GM12874 (cell line): Measurements from ENCODE around the gene SARS1.

ENCODE experiments used
- CTCF ChIP-seq: IDR thresholded peaks from 2 replicates; pipeline ENCODE4 v1.5.1; 2011; ENCODE audit warnings: low read depth, mild to moderate bottlenecking, control low read depth, low read length, moderate library complexity; ENCODE audit not compliant: insufficient read depth

Gene SARS1

GRCh38 chr1:109243221-109243620 lies 29.5 kb downstream of the SARS1 start:
- TF ChIP-seq CTCF = no peak

GRCh38 chr1:109243860-109244552 lies 30.3 kb downstream of the SARS1 start:
- no peak for TF ChIP-seq CTCF

GRCh38 chr1:109246141-109246551 lies 32.4 kb downstream of the SARS1 start:
- TF ChIP-seq CTCF = no peak

GRCh38 chr1:109247401-109248365 lies 34.0 kb downstream of the SARS1 start:
- TF ChIP-seq CTCF = no peak

- no peak for TF ChIP-seq CTCF
These were observed 34.7 kb downstream of the SARS1 start for GRCh38 chr1:109248444-109248796.

- no peak for TF ChIP-seq CTCF
These were observed 35.3 kb downstream of the SARS1 start, which contains the start of gene CELSR2 for GRCh38 chr1:109248797-109249629. Gene CELSR2 (plus strand): TSS chr1:109249539. CDS start chr1:109250080, 541 bp downstream.
